Measurements from ENCODE around the gene AKAP6. TPM values are rescaled to one million over a fixed set of nuclear protein-coding genes. Genes with fewer than 3 reads are reported as not detected.

AKAP6 gene
- total and polyA plus RNA-seq, 10 of the 15 experiments (the other 5 are each of a cell fraction or from before 2014, with no cell fraction given): 0.35 to 5.9 (median 2.2) TPM

DNA sequence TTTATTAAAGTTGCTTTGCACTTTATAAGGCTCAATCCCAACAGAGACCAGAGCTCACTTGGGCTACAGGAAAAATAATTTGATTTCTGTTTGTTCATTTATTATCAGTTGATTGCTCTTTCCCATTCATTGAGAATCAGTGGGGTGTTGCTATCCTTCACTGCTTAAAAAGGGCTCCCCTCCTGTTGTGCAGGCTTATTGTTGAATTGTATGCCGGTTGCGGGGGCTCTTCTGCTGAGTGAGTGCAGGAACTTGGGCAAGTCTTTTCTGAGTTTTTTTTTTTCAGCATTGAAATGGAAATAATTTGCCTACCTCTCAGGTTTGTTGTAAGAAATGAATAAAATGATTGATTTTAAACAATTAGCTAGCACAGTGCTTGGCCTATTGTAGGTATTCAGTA lies 32.6 kb downstream of the AKAP6 start (continued):
- TF ChIP-seq, protein P1, sequence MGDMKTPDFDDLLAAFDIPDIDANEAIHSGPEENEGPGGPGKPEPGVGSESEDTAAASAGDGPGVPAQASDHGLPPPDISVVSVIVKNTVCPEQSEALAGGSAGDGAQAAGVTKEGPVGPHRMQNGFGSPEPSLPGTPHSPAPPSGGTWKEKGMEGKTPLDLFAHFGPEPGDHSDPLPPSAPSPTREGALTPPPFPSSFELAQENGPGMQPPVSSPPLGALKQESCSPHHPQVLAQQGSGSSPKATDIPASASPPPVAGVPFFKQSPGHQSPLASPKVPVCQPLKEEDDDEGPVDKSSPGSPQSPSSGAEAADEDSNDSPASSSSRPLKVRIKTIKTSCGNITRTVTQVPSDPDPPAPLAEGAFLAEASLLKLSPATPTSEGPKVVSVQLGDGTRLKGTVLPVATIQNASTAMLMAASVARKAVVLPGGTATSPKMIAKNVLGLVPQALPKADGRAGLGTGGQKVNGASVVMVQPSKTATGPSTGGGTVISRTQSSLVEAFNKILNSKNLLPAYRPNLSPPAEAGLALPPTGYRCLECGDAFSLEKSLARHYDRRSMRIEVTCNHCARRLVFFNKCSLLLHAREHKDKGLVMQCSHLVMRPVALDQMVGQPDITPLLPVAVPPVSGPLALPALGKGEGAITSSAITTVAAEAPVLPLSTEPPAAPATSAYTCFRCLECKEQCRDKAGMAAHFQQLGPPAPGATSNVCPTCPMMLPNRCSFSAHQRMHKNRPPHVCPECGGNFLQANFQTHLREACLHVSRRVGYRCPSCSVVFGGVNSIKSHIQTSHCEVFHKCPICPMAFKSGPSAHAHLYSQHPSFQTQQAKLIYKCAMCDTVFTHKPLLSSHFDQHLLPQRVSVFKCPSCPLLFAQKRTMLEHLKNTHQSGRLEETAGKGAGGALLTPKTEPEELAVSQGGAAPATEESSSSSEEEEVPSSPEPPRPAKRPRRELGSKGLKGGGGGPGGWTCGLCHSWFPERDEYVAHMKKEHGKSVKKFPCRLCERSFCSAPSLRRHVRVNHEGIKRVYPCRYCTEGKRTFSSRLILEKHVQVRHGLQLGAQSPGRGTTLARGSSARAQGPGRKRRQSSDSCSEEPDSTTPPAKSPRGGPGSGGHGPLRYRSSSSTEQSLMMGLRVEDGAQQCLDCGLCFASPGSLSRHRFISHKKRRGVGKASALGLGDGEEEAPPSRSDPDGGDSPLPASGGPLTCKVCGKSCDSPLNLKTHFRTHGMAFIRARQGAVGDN (IDR thresholded peaks at IDR 0.05): no peak
- no peak for TF ChIP-seq NR2C1 (IDR thresholded peaks at IDR 0.05)
- no peak for TF ChIP-seq BMI1 (IDR thresholded peaks at IDR 0.05; ENCODE audit: borderline replicate concordance)
- no peak for TF ChIP-seq JUND (IDR thresholded peaks at IDR 0.05; ENCODE audit: low read depth, low read length)
- TF ChIP-seq FOXK2 (IDR thresholded peaks at IDR 0.05): no peak
- no peak for TF ChIP-seq PAX8 (IDR thresholded peaks at IDR 0.05)
- TF ChIP-seq, protein P2, sequence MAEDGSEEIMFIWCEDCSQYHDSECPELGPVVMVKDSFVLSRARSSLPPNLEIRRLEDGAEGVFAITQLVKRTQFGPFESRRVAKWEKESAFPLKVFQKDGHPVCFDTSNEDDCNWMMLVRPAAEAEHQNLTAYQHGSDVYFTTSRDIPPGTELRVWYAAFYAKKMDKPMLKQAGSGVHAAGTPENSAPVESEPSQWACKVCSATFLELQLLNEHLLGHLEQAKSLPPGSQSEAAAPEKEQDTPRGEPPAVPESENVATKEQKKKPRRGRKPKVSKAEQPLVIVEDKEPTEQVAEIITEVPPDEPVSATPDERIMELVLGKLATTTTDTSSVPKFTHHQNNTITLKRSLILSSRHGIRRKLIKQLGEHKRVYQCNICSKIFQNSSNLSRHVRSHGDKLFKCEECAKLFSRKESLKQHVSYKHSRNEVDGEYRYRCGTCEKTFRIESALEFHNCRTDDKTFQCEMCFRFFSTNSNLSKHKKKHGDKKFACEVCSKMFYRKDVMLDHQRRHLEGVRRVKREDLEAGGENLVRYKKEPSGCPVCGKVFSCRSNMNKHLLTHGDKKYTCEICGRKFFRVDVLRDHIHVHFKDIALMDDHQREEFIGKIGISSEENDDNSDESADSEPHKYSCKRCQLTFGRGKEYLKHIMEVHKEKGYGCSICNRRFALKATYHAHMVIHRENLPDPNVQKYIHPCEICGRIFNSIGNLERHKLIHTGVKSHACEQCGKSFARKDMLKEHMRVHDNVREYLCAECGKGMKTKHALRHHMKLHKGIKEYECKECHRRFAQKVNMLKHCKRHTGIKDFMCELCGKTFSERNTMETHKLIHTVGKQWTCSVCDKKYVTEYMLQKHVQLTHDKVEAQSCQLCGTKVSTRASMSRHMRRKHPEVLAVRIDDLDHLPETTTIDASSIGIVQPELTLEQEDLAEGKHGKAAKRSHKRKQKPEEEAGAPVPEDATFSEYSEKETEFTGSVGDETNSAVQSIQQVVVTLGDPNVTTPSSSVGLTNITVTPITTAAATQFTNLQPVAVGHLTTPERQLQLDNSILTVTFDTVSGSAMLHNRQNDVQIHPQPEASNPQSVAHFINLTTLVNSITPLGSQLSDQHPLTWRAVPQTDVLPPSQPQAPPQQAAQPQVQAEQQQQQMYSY (CRISPR knock-in tag; IDR thresholded peaks at IDR 0.05): no peak
- no peak for TF ChIP-seq MXI1 (IDR thresholded peaks at IDR 0.05; ENCODE audit: low read depth, low read length)
- TF ChIP-seq, protein P3, sequence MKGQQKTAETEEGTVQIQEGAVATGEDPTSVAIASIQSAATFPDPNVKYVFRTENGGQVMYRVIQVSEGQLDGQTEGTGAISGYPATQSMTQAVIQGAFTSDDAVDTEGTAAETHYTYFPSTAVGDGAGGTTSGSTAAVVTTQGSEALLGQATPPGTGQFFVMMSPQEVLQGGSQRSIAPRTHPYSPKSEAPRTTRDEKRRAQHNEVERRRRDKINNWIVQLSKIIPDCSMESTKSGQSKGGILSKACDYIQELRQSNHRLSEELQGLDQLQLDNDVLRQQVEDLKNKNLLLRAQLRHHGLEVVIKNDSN (IDR thresholded peaks at IDR 0.05; ENCODE audit: borderline replicate concordance, extremely low read length, insufficient read depth, low read depth, low read length): no peak
- TF ChIP-seq YY1 (IDR thresholded peaks at IDR 0.05; ENCODE audit: low read depth, low read length): no peak
- TF ChIP-seq CHD4 (IDR thresholded peaks at IDR 0.05): no peak
- TF ChIP-seq ZNF217 (IDR thresholded peaks at IDR 0.05): no peak
- TF ChIP-seq IKZF2 (IDR thresholded peaks at IDR 0.05): no peak
